ENCODE results near the gene GRIK1.

GRIK1 gene

DNA sequence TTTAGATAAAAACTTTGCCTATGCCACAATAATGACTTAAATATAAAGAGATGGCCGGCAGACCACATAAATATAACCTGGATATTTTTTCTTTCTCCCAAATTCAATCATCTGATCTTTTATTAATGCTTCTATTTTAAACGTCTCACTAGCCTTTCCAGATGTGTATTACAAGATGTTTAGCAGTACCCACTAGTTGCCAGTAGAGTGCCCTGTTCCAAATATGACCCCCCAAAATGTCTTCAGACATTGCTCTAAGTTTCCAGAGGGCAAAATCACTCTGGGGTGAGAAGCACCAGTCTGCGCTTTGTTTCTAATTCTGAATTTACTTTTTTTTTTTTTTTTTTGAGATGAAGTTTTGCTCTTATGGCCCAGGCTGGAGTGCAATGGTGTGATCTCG, 268.1 kb downstream of the GRIK1 start:
- no peak for DNase-seq (ENCODE audit: low read depth)

DNA sequence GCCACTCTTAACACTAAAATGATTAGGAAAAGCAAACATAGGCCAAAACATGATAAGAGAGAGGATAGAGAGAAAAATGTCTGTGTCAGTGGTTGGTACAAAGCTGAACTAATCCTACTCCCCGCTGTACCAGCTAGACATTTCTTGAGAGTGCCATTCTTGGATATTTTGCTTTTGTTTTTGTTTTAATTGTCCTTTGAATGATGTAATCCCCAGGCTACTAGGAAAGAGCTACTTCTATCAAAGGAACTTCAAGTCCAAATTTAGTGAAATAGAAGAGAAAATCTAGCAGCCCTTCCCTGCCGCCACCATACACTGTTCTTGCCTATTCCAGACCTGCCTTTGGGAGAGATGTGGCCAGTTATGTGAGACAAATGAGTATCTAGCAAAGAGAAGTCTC, 269.6 kb downstream of the GRIK1 start:
- DNase-seq (ENCODE audit: low read depth), result no peak

DNA sequence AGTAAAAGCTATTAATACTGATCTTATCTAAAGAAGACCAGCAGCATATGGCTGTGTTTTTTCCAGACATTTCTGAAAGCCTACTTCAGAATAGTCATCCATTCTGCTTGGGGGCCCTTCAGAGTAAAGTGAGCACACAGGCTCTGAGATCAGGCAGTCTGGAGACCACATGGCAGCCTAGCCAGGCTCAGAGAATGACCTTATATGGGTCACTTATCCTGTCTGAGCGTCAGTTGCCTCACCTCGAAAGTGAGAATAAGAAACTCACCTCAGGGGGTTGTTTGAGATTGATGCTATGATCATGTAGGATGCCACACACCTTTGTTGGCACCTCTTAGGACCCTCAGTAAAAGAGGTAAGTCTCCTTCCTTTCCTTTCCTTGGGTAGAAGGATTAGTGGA, 270.4 kb downstream of the GRIK1 start:
- no peak for DNase-seq (ENCODE audit: low read depth)

DNA sequence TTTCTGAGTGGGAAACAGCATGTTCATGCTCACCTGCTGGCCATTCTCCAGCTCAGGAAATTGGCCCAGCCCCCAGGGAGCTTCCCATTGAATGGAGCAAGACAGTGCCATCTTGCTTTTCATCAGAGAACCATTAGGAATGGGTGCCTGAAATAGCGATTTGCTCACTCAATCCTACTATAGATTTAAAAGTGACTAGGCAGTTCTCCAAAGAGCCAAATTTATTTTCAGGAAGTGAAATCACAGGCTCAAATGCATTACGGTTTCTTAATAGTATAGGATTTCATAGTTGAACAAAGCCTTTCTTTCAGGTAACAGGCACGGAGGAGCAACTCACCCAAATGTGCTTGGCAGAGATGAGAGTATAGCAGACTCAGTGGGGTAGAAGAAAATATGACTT, 272.1 kb downstream of the GRIK1 start:
- DNase-seq (ENCODE audit: low read depth), result no peak

GRCh38 chr21:29664615-29665014, 275.2 kb downstream of the GRIK1 start:
- no peak for DNase-seq (ENCODE audit: low read depth)

- DNase-seq (ENCODE audit: low read depth), result no peak
Measured at GRCh38 chr21:29661672-29662442, 277.9 kb downstream of the GRIK1 start.

DNA sequence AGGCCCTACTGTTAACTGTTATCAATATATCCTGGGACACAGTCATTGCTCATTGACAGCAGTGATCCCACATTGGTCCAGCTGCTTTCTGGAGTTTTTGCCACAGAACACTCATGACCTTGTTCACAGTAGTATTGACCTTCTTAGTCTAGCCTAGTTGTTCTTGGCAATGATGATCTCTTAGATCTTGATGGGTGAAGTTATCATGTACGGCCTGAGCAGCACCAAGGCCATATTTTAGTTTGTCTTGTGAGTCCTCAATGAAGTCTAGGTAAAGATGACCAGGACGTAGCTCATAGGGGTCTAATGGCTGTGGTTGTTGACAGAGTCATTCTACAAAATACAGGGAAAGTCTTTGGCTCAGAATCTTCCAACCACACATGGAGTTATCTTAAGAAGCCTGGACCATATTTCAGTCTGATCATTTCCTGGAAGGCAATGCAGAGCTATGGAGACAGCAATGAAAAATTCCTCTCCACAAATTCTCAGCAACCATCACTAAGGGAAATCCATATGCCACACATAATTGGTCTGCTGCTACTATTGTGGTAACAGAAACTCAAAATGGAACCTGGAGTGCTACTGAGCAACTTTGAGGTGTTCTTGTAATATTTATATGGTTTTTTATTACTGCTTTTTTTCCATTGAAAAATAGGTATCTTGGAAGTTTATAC, 279.6 kb downstream of the GRIK1 start:
- no peak for DNase-seq (ENCODE audit: low read depth)

GRCh38 chr21:29658934-29659203, 280.9 kb downstream of the GRIK1 start:
- DNase-seq (ENCODE audit: low read depth), result no peak

GRCh38 chr21:29658177-29658933, 281.4 kb downstream of the GRIK1 start:
- no peak for DNase-seq (ENCODE audit: low read depth)

DNA sequence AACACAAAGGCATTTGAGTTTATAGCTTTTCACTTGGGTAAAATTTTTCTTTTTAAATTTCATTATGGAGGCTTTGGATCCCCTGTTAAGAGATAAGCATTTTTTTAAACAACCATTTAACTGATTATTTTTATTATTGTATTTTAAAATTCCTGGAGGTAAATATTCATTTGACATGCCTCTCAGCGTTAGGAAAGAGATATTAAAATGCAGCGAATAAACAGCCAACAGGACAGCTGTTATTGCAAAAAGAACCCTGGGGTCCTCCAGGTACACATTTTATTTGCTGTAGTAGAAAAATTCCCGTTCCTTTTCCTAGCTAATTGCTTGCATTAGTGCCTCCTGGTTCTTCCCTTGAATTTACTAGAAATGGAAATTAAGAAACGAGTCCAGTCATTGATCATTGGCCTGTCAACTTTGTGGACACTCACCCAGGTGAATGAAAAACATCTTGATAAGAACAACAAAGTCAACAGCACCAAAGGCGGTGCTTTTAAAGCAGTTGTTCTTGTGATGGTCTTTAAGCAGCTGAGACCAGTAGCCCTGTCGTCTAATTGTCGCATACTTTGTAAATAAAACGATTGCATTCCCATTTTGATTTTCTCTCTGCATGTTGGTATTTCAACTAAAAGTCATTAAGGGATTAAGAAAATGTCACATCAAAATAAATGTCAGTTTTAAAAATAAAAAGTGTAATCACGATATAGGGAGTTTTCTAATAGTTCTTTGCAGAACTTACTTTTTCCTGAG, 282.4 kb downstream of the GRIK1 start:
- no peak for DNase-seq (ENCODE audit: low read depth)

GRCh38 chr21:29656504-29657239, 283.1 kb downstream of the GRIK1 start:
- DNase-seq (ENCODE audit: low read depth), result peak; percentile 32

GRCh38 chr21:29655577-29655976, 284.2 kb downstream of the GRIK1 start:
- DNase-seq (ENCODE audit: low read depth), result no peak

- no peak for DNase-seq (ENCODE audit: low read depth)
Measured at GRCh38 chr21:29654855-29655254, 284.9 kb downstream of the GRIK1 start.

GRCh38 chr21:29654203-29654602, 285.6 kb downstream of the GRIK1 start:
- no peak for DNase-seq (ENCODE audit: low read depth)

GRCh38 chr21:29650523-29651022, 289.2 kb downstream of the GRIK1 start:
- no peak for DNase-seq (ENCODE audit: low read depth)

- DNase-seq (ENCODE audit: low read depth), result no peak
Measured at GRCh38 chr21:29649406-29649814, 290.4 kb downstream of the GRIK1 start.

GRCh38 chr21:29648710-29649240, 291.0 kb downstream of the GRIK1 start:
- no peak for DNase-seq (ENCODE audit: low read depth)

- no peak for DNase-seq (ENCODE audit: low read depth)
Measured at GRCh38 chr21:29647353-29647781, 292.4 kb downstream of the GRIK1 start.

DNA sequence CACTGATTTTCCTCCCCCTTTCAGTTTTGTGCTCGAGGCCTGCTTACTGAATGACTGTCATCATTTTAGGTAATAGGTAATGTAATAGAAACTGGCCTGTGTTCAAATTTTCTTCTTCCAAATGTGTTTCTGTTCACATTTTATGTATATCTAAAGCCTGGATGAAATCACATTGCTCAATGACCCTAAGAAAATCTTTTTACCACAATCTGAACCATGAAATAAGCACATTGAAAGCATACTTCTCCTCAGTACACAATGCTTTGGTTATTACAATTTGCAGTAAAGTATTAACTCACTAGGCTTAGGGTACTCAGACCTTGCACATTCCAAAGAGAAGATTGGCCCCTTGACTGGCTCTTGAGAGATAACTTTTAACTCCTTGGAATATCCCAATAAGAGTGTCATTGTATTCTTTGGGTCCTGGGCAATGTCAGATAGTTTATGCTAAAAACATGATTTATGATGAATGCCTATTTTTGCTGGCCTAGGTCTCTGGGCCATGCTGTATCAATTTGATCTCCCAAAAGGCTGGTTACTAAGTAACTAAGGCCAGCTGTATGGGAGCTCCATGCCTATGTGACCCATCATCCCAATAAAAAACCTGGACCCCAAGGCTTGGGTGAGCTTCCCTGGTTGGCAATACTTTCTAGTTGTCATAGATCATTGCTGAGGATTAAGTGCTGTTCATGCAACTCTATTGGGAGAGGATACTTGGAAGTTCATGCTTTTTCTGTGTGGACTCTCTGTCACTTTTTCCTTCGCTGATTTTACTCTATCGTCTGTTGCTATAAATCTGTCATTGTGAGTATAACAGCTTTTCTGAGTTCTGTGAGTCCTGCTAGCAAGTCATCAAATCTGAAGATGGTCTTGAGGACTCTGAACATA, 293.9 kb downstream of the GRIK1 start:
- DNase-seq (ENCODE audit: low read depth), result no peak

DNA sequence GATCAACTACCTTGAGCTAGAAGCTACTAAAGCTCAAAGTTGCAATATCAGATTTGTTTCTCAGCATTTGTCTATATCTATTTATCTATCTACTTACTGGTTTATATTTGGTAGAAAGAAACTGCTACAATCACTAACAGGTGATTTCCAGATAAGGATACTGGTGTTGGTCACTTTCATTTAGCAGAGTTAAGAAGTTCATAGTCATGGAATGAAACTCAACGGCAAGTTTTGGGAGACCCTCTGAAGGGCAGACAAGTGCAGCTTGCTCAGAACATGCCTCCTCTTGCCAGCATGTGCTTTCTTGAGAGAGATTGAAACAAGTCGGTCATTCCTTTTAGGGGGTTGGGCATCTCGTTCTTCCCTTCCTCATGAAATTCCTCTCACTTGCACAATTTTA, 296.5 kb downstream of the GRIK1 start:
- DNase-seq (ENCODE audit: low read depth), result no peak

Measured in GM04503 (cell line).